SW 1271 (cell line): Measurements from ENCODE around the gene KRT13.
"Not testable (repeated sequence)": the region's sequence is repeated elsewhere in the genome, so short reads cannot be mapped to it uniquely, and the experiment has no call there.

Source experiments
- DNase-seq, 2 experiments: peaks; one replicate each; lab custom pipeline; 2025; lab: John Stamatoyannopoulos, UW

Gene KRT13

GRCh38 chr17:41505007-41505808 lies at the start of gene KRT13:
TSS of gene KRT13 (minus strand) at chr17:41505612. CDS start at chr17:41505550, 62 bp downstream.
- DNase-seq = no peak

DNA sequence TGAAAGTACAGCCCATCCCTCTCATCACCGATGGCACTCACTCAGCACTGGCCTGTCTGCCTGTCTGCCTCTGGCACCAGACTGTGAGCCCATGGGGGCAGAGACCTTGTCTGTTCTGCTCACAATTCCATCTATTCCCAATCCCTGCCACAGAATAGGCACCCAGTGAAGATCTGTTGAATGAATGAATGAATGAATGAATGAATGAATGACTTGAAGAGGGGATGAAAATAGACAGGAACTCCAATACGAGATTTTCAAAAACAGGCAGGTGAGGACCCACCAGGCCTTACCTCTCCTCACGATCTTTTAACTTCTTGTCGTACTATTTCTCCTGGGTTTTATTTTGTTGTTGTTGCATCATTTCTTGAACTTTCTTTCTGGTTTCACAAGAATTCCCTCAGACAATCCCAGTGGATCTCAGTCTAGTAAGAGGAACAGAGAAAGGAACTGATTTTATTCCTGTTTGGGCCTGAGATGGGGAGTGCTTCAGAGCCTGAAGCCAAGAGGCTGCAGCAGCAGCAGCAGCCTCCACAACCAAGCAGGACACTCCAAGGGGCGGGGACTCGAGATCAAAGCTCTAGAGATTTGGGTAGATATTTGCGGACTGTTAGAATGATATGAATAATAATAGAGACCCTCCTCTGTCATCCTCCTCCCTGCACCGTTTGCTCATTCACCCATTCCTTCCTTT lies 48.7 kb upstream of the KRT13 start:
- no peak for DNase-seq

GRCh38 chr17:41553176-41553575 lies 47.8 kb upstream of the KRT13 start:
- DNase-seq = no peak

GRCh38 chr17:41552455-41552854 lies 47.0 kb upstream of the KRT13 start:
- DNase-seq = no peak

DNA sequence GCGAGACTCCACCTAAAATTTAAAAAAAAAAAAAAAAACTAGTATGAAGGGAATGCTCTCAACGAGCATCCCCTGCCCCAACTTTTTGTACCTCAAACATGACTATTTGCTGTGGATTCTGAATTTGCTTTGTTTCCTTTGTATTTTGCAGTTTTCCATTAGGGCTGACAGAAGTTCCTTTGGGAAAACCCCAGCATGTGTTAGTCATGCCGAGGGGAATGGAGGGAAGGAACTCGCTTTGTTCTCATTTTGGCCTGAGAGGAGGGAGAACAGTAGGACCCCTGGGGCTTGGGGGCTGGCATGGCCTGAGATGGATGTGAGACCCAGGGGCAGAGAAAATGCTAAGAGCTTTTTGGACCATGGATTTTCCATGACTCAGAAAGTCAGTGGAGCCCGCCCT lies 46.0 kb upstream of the KRT13 start:
- DNase-seq = no peak

DNA sequence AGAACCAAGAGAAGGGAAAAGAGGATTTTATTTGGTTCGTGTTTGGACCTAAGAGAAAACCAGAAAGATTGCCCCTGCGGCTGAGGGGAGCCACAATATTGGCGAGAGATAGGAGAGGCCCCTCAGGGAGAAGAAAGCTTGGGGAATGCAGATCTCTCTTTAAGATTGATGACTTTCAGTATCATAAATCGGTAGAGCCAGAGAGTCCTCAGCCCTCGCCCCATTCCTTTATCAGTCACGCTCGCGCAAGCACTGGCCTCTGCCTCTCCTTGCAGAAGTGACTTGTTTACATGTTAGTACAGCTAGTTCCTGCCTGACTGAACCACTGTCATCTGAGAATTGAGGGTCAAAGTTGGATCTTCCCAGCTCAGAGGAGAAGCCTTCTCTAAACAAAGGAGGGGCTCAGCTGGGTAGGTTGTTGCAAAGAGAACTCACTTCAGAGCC lies 44.2 kb upstream of the KRT13 start:
- DNase-seq = no peak

DNA sequence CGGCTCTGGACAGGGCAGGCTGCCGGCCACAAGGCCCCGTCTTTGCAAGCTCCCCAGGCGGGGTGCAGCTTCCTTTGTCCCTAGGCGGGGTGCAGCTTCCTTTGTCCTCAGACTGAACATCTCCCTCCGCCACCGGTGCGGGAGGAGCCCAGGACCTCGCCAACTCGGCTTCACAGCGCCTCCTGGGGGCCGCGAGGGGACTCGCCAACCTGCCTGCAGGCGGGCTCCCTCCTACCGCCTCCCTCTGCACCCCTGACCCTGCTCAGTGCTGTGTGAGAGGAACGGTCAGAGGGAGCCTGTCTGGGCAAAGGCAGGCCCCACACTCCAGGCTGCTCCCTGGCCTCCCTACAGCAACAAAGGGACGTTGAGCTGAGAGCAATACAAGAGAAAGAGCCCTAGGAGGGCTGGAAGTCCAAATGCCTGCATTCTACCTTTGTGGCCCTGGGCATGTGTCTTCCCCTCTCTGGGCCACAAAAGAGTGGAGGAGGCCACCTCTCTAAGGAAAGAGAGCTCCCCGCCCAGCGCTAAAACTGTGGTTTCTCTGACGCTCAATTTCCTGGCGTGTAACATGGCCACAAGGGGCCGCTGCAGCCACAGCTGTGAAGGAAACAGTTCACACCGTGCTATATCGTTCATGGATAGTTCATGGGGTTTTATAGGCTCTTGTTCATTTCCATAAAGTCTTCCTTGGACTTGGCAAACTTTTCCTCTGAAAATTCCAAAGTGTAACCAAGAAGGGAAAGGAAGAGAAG lies 43.6 kb upstream of the KRT13 start:
- DNase-seq = peak; percentile 51 to 64

DNA sequence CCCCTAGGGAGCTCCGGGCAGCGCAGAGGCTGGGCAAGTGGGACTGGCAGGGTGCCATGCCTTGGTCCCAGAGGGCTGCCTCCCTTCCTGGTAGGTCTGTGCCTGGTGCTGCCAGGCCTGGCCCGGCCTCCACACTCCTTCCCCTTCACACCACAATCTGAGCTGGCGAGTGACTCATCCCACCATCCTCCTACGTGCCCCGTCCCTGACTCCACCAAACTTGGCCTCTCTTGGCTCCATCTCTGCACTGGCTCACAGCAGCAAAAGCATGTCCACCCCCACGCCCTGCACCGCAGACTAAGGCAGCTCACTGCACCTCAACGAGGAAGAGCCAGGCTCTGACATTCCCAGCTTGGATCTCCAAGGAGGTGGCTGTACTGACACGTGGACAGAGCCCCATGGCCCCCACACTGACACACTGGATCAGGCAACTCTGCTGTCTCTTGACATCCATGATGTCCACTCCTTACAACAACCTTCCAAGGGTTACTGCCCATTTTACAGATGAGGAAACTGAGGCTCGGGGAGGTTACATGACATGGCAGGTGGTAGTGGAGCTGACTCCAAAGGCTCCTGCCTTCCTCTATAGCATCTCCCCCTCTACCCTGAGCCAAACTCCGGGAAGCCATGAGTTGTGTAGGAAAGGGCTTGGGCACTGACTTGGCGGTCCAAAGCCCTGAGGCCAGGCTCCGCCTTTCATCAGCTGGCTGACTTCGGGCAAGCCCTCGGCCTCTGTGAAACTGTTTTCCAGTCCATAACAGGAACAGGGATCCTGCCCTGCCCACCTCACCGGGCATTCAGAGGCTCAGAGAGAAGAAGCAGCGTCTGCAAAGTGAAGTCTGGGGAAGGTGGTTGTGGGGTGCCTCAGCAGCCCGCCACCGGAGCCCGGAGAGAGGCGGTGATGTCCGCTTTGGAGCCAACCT lies 42.8 kb upstream of the KRT13 start:
- peak; percentile 65 to 86 for DNase-seq

- DNase-seq = no peak
Measured at GRCh38 chr17:41547378-41547841, 42.0 kb upstream of the KRT13 start.

- no peak for DNase-seq
Measured at GRCh38 chr17:41546819-41547218, 41.4 kb upstream of the KRT13 start.

GRCh38 chr17:41545829-41546410 lies 40.5 kb upstream of the KRT13 start:
- DNase-seq = no peak

- no peak for DNase-seq
Measured at GRCh38 chr17:41544935-41545334, 39.5 kb upstream of the KRT13 start.

DNA sequence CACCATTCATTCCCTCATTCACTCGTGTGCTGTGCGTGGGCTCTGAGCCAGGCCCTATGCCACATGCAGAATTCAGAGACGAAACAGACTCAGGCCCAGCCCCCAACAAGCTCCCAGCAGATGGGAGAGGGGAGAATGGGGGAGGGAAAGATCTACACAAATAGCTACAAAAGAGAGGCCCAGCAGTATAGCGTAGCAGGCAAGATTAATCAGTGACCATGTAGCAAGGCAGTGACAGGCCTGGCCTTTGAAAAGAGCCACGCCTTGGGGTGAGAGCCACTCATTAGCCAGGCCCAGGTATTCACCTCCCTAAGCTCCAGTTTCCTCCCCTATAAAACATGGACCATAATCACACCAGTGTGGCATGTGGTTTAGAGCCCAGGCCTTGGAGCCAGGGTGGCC lies 39.1 kb upstream of the KRT13 start:
- no peak for DNase-seq

GRCh38 chr17:41542786-41543185 lies 37.4 kb upstream of the KRT13 start:
- DNase-seq = not testable (repeated sequence)

GRCh38 chr17:41542357-41542756 lies 36.9 kb upstream of the KRT13 start:
- no peak for DNase-seq

DNA sequence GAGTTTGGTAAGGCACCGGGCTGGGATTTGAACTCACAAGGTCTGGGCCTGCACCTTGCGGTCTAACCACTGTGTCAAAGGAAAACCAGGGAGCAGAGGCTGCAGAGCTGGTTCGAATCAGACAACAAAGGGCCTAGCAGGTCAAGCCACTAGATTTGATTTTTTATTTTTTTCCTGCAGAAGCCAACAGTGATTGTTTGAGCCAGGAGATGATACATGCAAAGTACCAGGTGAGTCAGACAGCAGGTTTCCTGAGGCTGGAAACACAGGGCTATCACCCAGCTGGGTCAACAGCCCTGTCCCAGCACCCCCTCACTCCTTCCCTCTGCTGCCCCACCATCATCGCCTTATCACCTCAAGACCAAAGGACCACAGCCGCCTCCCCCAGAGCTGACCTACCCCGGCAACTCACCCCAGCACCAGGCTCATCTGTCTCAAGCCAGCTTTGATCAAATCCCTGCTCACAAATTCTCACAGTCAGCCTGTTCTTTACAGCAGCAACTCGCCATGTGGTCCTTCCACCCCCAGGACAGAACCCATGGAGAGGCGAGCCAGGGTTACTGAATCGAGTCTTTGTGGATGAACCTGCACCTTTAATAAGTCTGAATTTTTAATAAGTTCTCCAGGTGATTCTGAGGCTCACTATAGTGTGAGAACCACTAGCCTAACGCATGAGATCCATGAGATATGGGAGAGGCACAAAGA lies 35.7 kb upstream of the KRT13 start:
- DNase-seq = no peak

DNA sequence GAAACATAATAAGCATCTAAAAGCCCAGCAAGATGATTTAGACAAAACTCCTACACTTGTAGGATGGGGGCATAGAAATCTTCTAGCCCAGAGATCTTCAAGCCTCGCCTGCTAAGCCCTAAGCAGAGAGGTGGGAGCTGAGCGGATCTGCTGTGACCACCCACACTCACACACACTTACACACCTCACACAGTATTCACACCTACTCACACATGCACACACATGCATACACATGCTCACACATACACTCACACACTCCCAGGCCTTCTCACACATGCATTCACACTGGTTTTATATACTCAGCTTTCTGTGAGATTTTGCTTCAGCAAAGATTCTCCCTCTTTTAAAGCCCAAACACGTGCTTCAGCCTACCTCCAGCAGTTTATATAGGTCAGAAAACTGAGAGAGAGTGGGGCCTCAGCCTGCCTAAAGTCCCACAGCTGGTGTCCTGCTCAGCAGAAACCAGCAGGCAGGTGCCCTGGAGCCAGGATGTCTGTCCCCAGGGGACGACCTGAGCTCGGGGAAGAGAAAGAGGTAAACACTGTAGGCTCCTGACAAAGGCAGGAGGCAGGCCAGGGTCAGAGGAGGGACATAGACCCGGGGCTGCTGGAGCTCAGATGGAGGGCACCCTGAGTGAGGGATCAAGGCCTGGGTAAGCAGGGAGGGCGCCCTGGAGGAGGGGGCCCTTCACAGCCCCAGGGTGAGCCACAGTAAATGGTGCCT lies 34.7 kb upstream of the KRT13 start:
- DNase-seq = no peak

GRCh38 chr17:41539071-41539492 lies 33.7 kb upstream of the KRT13 start:
- DNase-seq = no peak

DNA sequence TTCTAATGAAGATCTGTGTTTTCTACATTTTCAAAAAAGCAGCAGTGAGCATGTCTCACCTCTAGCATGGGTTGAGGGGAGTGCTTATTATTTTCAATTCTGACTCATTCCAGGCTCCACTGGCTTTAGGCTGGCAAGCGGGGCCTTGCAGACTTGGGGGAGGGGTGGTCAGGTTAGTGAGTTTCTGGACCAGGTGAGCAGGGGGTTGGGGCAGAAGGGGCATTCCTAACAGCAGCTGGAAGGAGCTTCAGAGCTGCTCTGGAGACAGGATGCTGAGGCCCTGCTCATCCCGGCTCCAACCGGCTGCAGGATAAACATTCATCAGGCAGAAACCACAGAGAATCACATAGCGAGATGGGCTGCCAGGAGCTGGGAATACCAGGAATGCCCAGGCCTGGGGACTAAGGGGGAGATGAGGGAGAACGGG lies 33.2 kb upstream of the KRT13 start:
- DNase-seq = no peak

DNA sequence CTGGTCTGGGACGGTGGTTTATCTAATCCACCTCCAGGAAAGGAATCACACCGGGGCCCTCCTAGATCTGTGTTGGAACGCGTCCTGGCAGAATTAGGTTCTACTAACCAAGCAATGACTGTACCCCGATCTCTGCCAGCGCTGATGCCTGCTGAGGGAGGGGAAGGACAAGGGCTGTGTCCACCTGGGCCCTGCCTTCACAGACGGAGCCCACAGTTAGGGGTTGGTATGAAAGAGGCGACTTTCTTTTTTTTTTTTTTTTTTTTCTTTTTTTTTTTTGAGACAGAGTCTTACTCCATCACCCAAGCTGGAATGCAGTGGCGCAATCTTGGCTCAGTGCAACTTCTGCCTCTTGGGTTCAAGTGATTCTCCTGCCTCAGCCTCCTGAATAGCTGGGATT lies 32.6 kb upstream of the KRT13 start:
- DNase-seq = no peak
